ENCODE measurements around the gene CHMP4A. TPM values are rescaled to one million over a fixed set of nuclear protein-coding genes. Genes with fewer than 3 reads are reported as not detected.

The CHMP4A gene
- total RNA-seq, 1 experiment from 2014 or later = 34.6 TPM

DNA sequence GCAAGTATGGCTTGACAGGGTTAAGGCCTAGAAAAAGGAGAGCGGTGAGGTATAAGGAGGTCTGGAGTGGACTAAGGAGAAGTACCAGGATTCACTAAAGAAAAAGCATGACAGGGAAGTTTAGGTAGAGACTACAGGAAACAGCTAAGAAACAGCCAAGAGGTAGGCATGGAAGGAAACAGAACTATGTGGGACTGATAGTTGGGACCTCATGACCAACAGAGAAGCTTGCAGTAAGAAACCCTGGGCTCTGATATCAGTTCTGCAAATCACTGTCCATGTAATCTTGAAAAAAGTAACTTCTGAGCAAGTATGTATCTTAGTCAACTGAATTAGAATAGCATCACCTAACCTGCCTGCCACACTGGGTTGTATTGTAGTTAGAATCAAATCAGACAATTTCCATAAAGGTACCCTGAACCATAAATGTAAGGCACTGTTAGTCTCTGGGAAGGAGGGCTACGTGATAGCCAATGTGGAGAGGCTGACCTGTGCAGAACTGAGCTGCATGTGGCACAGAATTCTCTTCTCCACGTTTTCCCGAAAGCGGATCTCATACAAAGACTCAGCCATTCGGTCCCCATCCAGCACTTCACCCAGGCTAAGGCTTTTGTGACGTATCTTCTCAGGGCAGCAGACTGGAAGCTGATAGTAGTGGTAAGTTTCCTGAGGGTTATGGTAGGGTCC, 19.0 kb downstream of the CHMP4A start:
- POLR2A ChIA-PET = interaction anchor here (1.3 to 1.9 kb wide), 2 partner anchors 12 to 19 kb away, joined by 4 to 8 read pairs; partner anchors contain the start of gene CHMP4A
- Histone ChIP-seq H3K4me2 (ENCODE audit: low read length) (peak overlapping the region; percentile 84), H3K27ac (ENCODE audit: low read depth, low read length) (peak overlapping the region; percentile 96), H3K4me1 (ENCODE audit: control insufficient read depth in 1 of 2, insufficient read depth in 2 of 2, low read length in 2 of 2) (peaks cover 18 to 30% of the 10 kb centered on the region in 2 experiments), H2AFZ (ENCODE audit: low read depth, low read length, poor library complexity, severe bottlenecking) (no peak overlapping the region), H3K9ac (ENCODE audit: low read length) (peak overlapping the region; percentile 91; the same call in 1 of the 2 replicates), H3K9me3 (ENCODE audit: control insufficient read depth in 1 of 2, insufficient read depth in 1 of 2, low read depth in 1 of 2, low read length in 2 of 2) (no peaks in the 10 kb centered on the region), H4K20me1 (ENCODE audit: insufficient read depth) (no peaks in the 10 kb centered on the region), H3K9me2 (ENCODE audit: insufficient read depth) (no peaks in the 10 kb centered on the region), H3K36me3 (ENCODE audit: control insufficient read depth in 1 of 2, insufficient read depth in 2 of 2, low read length in 2 of 2) (peaks cover 12% of the 10 kb centered on the region in 2 experiments; a peak in 3 of 4 replicates), H3K79me2 (ENCODE audit: insufficient read depth, low read length) (peaks cover 33% of the 10 kb centered on the region), H3K4me3 (replicated peaks in 1 of 2; ENCODE audit: low read depth in 1 of 2, low read length in 2 of 2) (peak overlapping the region; percentile 85 to 88), H3K27me3 (ENCODE audit: insufficient read depth, low read length) (no peaks in the 10 kb centered on the region)
- CTCF ChIA-PET = no interaction called here
- intact Hi-C loops (cut with micrococcal nuclease) = no loop called here
- ATAC-seq (no peak), DNase-seq (ENCODE audit: low read depth, low spot score) (no peak)
- TSS peak; percentile 56 for BruUV-seq (replicated peaks)
- RAD21 ChIA-PET (ENCODE audit: low non-redundant PET in 1 of 2, low total read pairs in 2 of 2, uncharacterized antibody in 2 of 2, unreplicated experiment in 2 of 2) = no interaction called here
- TF ChIP-seq POLR2A (IDR thresholded peaks at IDR 0.05; ENCODE audit: borderline replicate concordance, extremely low read depth, insufficient read depth, insufficient read length) (no peak), FOSL1 (IDR thresholded peaks at IDR 0.05; ENCODE audit: low read depth) (no peak), SP1 (IDR thresholded peaks at IDR 0.05; ENCODE audit: low read depth) (no peak), EGR1 (IDR thresholded peaks at IDR 0.05; ENCODE audit: low read depth) (no peak), EZH2phosphoT487 (IDR thresholded peaks at IDR 0.05; ENCODE audit: borderline replicate concordance) (no peak), CEBPB (IDR thresholded peaks at IDR 0.05; ENCODE audit: low read depth) (no peak), RAD21 (IDR thresholded peaks at IDR 0.05; ENCODE audit: low read depth) (no peak), SIN3A (IDR thresholded peaks at IDR 0.05; ENCODE audit: low read depth) (no peak), YY1 (IDR thresholded peaks at IDR 0.05; ENCODE audit: extremely low read depth, insufficient replicate concordance, low read depth, low read length) (no peak), ELF1 (IDR thresholded peaks at IDR 0.05; ENCODE audit: borderline replicate concordance, low read depth) (no peak), JUND (IDR thresholded peaks at IDR 0.05) (no peak)
- TF ChIP-seq, protein P1, sequence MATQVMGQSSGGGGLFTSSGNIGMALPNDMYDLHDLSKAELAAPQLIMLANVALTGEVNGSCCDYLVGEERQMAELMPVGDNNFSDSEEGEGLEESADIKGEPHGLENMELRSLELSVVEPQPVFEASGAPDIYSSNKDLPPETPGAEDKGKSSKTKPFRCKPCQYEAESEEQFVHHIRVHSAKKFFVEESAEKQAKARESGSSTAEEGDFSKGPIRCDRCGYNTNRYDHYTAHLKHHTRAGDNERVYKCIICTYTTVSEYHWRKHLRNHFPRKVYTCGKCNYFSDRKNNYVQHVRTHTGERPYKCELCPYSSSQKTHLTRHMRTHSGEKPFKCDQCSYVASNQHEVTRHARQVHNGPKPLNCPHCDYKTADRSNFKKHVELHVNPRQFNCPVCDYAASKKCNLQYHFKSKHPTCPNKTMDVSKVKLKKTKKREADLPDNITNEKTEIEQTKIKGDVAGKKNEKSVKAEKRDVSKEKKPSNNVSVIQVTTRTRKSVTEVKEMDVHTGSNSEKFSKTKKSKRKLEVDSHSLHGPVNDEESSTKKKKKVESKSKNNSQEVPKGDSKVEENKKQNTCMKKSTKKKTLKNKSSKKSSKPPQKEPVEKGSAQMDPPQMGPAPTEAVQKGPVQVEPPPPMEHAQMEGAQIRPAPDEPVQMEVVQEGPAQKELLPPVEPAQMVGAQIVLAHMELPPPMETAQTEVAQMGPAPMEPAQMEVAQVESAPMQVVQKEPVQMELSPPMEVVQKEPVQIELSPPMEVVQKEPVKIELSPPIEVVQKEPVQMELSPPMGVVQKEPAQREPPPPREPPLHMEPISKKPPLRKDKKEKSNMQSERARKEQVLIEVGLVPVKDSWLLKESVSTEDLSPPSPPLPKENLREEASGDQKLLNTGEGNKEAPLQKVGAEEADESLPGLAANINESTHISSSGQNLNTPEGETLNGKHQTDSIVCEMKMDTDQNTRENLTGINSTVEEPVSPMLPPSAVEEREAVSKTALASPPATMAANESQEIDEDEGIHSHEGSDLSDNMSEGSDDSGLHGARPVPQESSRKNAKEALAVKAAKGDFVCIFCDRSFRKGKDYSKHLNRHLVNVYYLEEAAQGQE (IDR thresholded peaks at IDR 0.05; ENCODE audit: low read depth) = no peak
- TF ChIP-seq, protein P2, sequence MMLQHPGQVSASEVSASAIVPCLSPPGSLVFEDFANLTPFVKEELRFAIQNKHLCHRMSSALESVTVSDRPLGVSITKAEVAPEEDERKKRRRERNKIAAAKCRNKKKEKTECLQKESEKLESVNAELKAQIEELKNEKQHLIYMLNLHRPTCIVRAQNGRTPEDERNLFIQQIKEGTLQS (IDR thresholded peaks at IDR 0.05) = no peak
- TF ChIP-seq, protein P3, sequence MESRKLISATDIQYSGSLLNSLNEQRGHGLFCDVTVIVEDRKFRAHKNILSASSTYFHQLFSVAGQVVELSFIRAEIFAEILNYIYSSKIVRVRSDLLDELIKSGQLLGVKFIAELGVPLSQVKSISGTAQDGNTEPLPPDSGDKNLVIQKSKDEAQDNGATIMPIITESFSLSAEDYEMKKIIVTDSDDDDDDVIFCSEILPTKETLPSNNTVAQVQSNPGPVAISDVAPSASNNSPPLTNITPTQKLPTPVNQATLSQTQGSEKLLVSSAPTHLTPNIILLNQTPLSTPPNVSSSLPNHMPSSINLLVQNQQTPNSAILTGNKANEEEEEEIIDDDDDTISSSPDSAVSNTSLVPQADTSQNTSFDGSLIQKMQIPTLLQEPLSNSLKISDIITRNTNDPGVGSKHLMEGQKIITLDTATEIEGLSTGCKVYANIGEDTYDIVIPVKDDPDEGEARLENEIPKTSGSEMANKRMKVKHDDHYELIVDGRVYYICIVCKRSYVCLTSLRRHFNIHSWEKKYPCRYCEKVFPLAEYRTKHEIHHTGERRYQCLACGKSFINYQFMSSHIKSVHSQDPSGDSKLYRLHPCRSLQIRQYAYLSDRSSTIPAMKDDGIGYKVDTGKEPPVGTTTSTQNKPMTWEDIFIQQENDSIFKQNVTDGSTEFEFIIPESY (IDR thresholded peaks at IDR 0.05; ENCODE audit: extremely low read depth, insufficient replicate concordance, low read length) = no peak

Measured in HCT116 (cell line).